GM23338 (cell line): ENCODE data around the gene SBF2. TPM values are rescaled to one million over a fixed set of nuclear protein-coding genes. Genes with fewer than 3 reads are reported as not detected.
A peak's percentile ranks its signal among the peaks of the same experiment; 100 is the strongest.

Experiments used
- ATAC-seq: fragments of 200-7000 bp; cut with Tn5 transposase; 3 replicates; pipeline ENCODE4 v1.9.1; 2020
- DNase-seq: peaks from one replicate; pipeline ENCODE4 v3.0.0-alpha.2; 2015; ENCODE audit warnings: low spot score
- H2AFZ ChIP-seq: fragments of 200-600 bp; sonication (generic); 2 replicates; pipeline ENCODE4 v1.8.0; 2016; ENCODE audit warnings: antibody characterized with exemption, mild to moderate bottlenecking, moderate library complexity
- H3F3A ChIP-seq: fragments of 200-600 bp; sonication (generic); replicated peaks from 2 replicates; pipeline ENCODE4 v1.8.0; 2017; ENCODE audit warnings: antibody characterized with exemption, mixed run types, low read depth
- H3K27ac ChIP-seq: fragments of 200-600 bp; sonication (generic); 2 replicates; pipeline ENCODE4 v1.6.1; 2016; ENCODE audit warnings: low read depth
- H3K27me3 ChIP-seq: fragments of 200-600 bp; sonication (generic); 2 replicates; pipeline ENCODE4 v1.8.0; 2016; ENCODE audit warnings: mild to moderate bottlenecking, mixed run types, moderate library complexity; ENCODE audit not compliant: insufficient read depth
- H3K36me3 ChIP-seq: fragments of 200-600 bp; sonication (generic); 2 replicates; pipeline ENCODE4 v1.8.0; 2016; ENCODE audit warnings: mild to moderate bottlenecking; ENCODE audit not compliant: insufficient read depth
- H3K4me1 ChIP-seq: fragments of 200-600 bp; sonication (generic); 2 replicates; pipeline ENCODE4 v1.8.0; 2016; ENCODE audit warnings: mild to moderate bottlenecking, moderate library complexity; ENCODE audit not compliant: insufficient read depth
- H3K4me2 ChIP-seq: fragments of 200-600 bp; sonication (generic); 2 replicates; pipeline ENCODE4 v1.7.1; 2017; ENCODE audit warnings: mixed run types
- H3K4me3 ChIP-seq: fragments of 200-600 bp; sonication (generic); 2 replicates; pipeline ENCODE4 v1.6.1; 2016; ENCODE audit warnings: mixed run types
- H3K79me2 ChIP-seq: fragments of 200-600 bp; sonication (generic); replicated peaks from 2 replicates; pipeline ENCODE4 v1.8.0; 2017; ENCODE audit warnings: mild to moderate bottlenecking; ENCODE audit not compliant: insufficient read depth
- H3K9me2 ChIP-seq: fragments of 200-600 bp; sonication (generic); 2 replicates; pipeline ENCODE4 v1.8.0; 2017; ENCODE audit not compliant: insufficient read depth
- H4K20me1 ChIP-seq: fragments of 200-600 bp; sonication (generic); replicated peaks from 2 replicates; pipeline ENCODE4 v1.8.0; 2017; ENCODE audit warnings: mild to moderate bottlenecking; ENCODE audit not compliant: insufficient read depth
- H3K27ac Mint-ChIP-seq: 2 replicates; pipeline ENCODE4 v1.8.0; 2020; ENCODE audit warnings: inconsistent platforms, mild to moderate bottlenecking, moderate library complexity, mixed read lengths
- H3K27me3 Mint-ChIP-seq: 3 replicates; pipeline ENCODE4 v1.8.0; 2022; ENCODE audit warnings: low read depth, mild to moderate bottlenecking, moderate library complexity, mixed read lengths, inconsistent platforms; ENCODE audit not compliant: insufficient read depth, poor library complexity
- H3K36me3 Mint-ChIP-seq: 3 replicates; pipeline ENCODE4 v1.8.0; 2021; ENCODE audit warnings: low read depth, mild to moderate bottlenecking, inconsistent platforms, moderate library complexity, mixed read lengths
- H3K4me1 Mint-ChIP-seq: 3 replicates; pipeline ENCODE4 v1.8.0; 2020; ENCODE audit warnings: mild to moderate bottlenecking, inconsistent platforms, mixed read lengths
- H3K4me3 Mint-ChIP-seq: 3 replicates; pipeline ENCODE4 v1.8.0; 2021; ENCODE audit warnings: moderate library complexity, mild to moderate bottlenecking, inconsistent platforms, mixed read lengths
- H3K9me3 Mint-ChIP-seq: 3 replicates; pipeline ENCODE4 v1.8.0; 2020; ENCODE audit warnings: moderate library complexity, mild to moderate bottlenecking, inconsistent platforms, mixed read lengths
- CREB1 ChIP-seq: fragments of 250-450 bp; sonication (Bioruptor Pico); IDR thresholded peaks from 2 replicates; pipeline ENCODE4 v1.5.0; 2020; ENCODE audit warnings: low read depth, mild to moderate bottlenecking, moderate library complexity
- CTCF ChIP-seq, 2 experiments: fragments of 200-600 bp in 1 of 2; sonication (generic) in 1 of 2; conservative IDR thresholded peaks; 2 replicates each; pipeline versions ENCODE4 v1.5.1 to v1.6.1; 2016 to 2017; ENCODE audit warnings: antibody characterized with exemption in 2 of 2, low read depth in 2 of 2, mild to moderate bottlenecking in 2 of 2, moderate library complexity in 1 of 2
- ETS1 ChIP-seq: IDR thresholded peaks from 2 replicates; pipeline ENCODE4 v1.6.1; 2016; ENCODE audit warnings: antibody characterized with exemption
- EZH2 ChIP-seq: fragments of 200-600 bp; sonication (generic); IDR thresholded peaks from one replicate; pipeline ENCODE4 v1.8.0; 2017; ENCODE audit warnings: antibody characterized with exemption, mild to moderate bottlenecking, low read depth; ENCODE audit not compliant: unreplicated experiment
- EZH2phosphoT487 ChIP-seq: fragments of 200-600 bp; sonication (generic); IDR thresholded peaks from one replicate; pipeline ENCODE4 v1.8.1; 2018; ENCODE audit warnings: antibody characterized with exemption; ENCODE audit not compliant: unreplicated experiment
- JUNB ChIP-seq: IDR thresholded peaks from one replicate; pipeline ENCODE4 v1.6.1; 2016; ENCODE audit warnings: antibody characterized with exemption; ENCODE audit not compliant: unreplicated experiment
- NANOG ChIP-seq: IDR thresholded peaks from 2 replicates; pipeline ENCODE4 v1.6.1; 2016; ENCODE audit warnings: antibody characterized with exemption, borderline replicate concordance
- POLR2AphosphoS5 ChIP-seq: IDR thresholded peaks from 2 replicates; pipeline ENCODE4 v1.6.1; 2016; ENCODE audit warnings: antibody characterized with exemption, low read depth
- REST ChIP-seq: IDR thresholded peaks from one replicate; pipeline ENCODE4 v1.6.1; 2018; ENCODE audit warnings: antibody characterized with exemption; ENCODE audit not compliant: unreplicated experiment
- STAT1 ChIP-seq: IDR thresholded peaks from one replicate; pipeline ENCODE4 v1.6.1; 2016; ENCODE audit warnings: antibody characterized with exemption; ENCODE audit not compliant: unreplicated experiment
- ZNF114 ChIP-seq: fragments of 250-450 bp; sonication (Bioruptor Pico); IDR thresholded peaks from 2 replicates; pipeline ENCODE4 v1.5.0; 2020; ENCODE audit warnings: mild to moderate bottlenecking, moderate library complexity
- ZNF331 ChIP-seq: fragments of 250-450 bp; sonication (Bioruptor Pico); IDR thresholded peaks from 2 replicates; pipeline ENCODE4 v1.5.0; 2020; ENCODE audit warnings: low read depth, mild to moderate bottlenecking, moderate library complexity
- ZNF462 ChIP-seq: fragments of 250-450 bp; sonication (Bioruptor Pico); IDR thresholded peaks from 2 replicates; pipeline ENCODE4 v1.5.0; 2020; ENCODE audit warnings: mild to moderate bottlenecking, moderate library complexity
- polyA plus RNA-seq: library from polyadenylated mRNA; unstranded; fragments of >200 nt; fragmentation: Nextera tagmentation; extraction: Ambion mirVana; gene quantifications from 2 replicates; pipeline ENCODE4 v1.2.1, GENCODE V29; 2016
- total RNA-seq: library from RNA; depleted of rRNA; stranded (reverse); fragments of >200 nt; shearing (Covaris generic); gene quantifications from 2 replicates; pipeline ENCODE4 v1.2.3, GENCODE V29; 2014

The SBF2 gene
- total and polyA plus RNA-seq, 2 experiments from 2014 or later, result 25.6 to 53.5 TPM

- Histone ChIP-seq H3K4me2 (no peak overlapping the region), H3K36me3 (no peaks in the 10 kb centered on the region), H3K4me3 (no peak overlapping the region), H3F3A (no peaks in the 10 kb centered on the region), H3K4me1 (0 out of 2 replicates have a peak, but pooled peaks cover 11% of the 10 kb centered on the region), H3K9me2 (no peaks in the 10 kb centered on the region), H3K27ac (no peak overlapping the region; the same call in 1 of the 2 replicates), H2AFZ (no peak overlapping the region), H3K79me2 (peaks cover 64% of the 10 kb centered on the region), H3K27me3 (no peaks in the 10 kb centered on the region), H4K20me1 (no peaks in the 10 kb centered on the region)
- no peak for ATAC-seq
- no peak for TF ChIP-seq CTCF (conservative IDR thresholded peaks at IDR 0.05; ENCODE audit: low read depth in 2 of 2)
- TF ChIP-seq REST, result no peak
- TF ChIP-seq ZNF114 (CRISPR knock-in tag), result no peak
- TF ChIP-seq NANOG, result no peak
- TF ChIP-seq JUNB, result no peak
- no peak for TF ChIP-seq ETS1
- no peak for TF ChIP-seq ZNF462
- no peak for TF ChIP-seq EZH2phosphoT487
- no peak for TF ChIP-seq EZH2
- no peak for TF ChIP-seq POLR2AphosphoS5
- no peak for TF ChIP-seq CREB1 (CRISPR knock-in tag)
- no peak for TF ChIP-seq STAT1
- TF ChIP-seq ZNF331, result no peak
- peak overlapping the region; percentile 26; the same call in 1 of the 2 replicates for H3K27ac Mint-ChIP-seq
- H3K4me1 Mint-ChIP-seq, result peaks cover 22% of the 10 kb centered on the region
- DNase-seq, result no peak
- no peaks in the 10 kb centered on the region for H3K36me3 Mint-ChIP-seq
- H3K4me3 Mint-ChIP-seq, result no peak overlapping the region
- peaks cover 3% of the 10 kb centered on the region for H3K27me3 Mint-ChIP-seq
- H3K9me3 Mint-ChIP-seq, result no peaks in the 10 kb centered on the region
Measured at GRCh38 chr11:10273738-10274137, 20.3 kb downstream of the SBF2 start.
